Esophagus squamous epithelium (tissue), 5 donors: ENCODE measurements around the gene APP. TPM values are rescaled to one million over a fixed set of nuclear protein-coding genes. Genes with fewer than 3 reads are reported as not detected.

ENCODE experiments used
- DNase-seq: peaks from one replicate; lab custom pipeline; 2025; lab: John Stamatoyannopoulos, UW
- H3K27ac ChIP-seq, 4 donors: fragments of 200-600 bp; sonication (generic); one replicate each; pipeline ENCODE4 v1.5.1; 2016 to 2019; ENCODE audit warnings: mild to moderate bottlenecking in 1 of 4
- H3K27me3 ChIP-seq, 4 donors: fragments of 200-600 bp; sonication (generic); 1 replicate in 3 of 4; 2 replicates in 1 of 4; pipeline versions ENCODE4 v1.5.1 to v1.6.0; 2017 to 2021; ENCODE audit warnings: antibody characterized with exemption in 1 of 4
- H3K36me3 ChIP-seq, 3 donors: fragments of 200-600 bp; sonication (generic); one replicate each; pipeline ENCODE4 v1.5.1; 2016 to 2019
- H3K4me1 ChIP-seq, 3 donors: fragments of 200-600 bp; sonication (generic); one replicate each; pipeline ENCODE4 v1.5.1; 2017 to 2019
- H3K4me3 ChIP-seq, 4 donors: fragments of 200-600 bp; sonication (generic); 1 replicate in 3 of 4; 2 replicates in 1 of 4; pipeline ENCODE4 v1.5.1; 2016 to 2019; ENCODE audit warnings: mild to moderate bottlenecking in 2 of 4, moderate library complexity in 1 of 4
- H3K9me3 ChIP-seq, 3 donors: fragments of 200-600 bp; sonication (generic); one replicate each; pipeline ENCODE4 v1.5.1; 2016 to 2019
- POLR2A ChIP-seq, 4 donors: fragments of 450-650 bp; IDR thresholded peaks; one replicate each; pipeline ENCODE4 v1.6.1; 2017; ENCODE audit warnings: antibody characterized with exemption in 4 of 4, mild to moderate bottlenecking in 4 of 4, moderate library complexity in 3 of 4
- WGBS, 2 donors: methylation state at CpG; one replicate each; pipeline ENCODE4 v1.1.5; 2018; 5-methylcytosine and 5-hydroxymethylcytosine counted together
- intact Hi-C: fragments of 100-400 bp; cut with DNase I; formaldehyde crosslinking; loops from one replicate; pipeline ENCODE4 v1.15.0; 2022
- total RNA-seq, 4 donors: library from RNA; depleted of rRNA; stranded (reverse); fragments of >200 nt; gene quantifications; one replicate each; pipeline ENCODE4 v1.1.0, GENCODE V29; 2016
- TF ChIP-seq, protein P1 (sequence below), 6 experiments: fragments of 450-650 bp in 4 of 6; fragments of 200-600 bp in 2 of 6; sonication (generic) in 2 of 6; IDR thresholded peaks; one replicate each; pipeline ENCODE4 v1.5.1; 2016 to 2019; ENCODE audit warnings: antibody characterized with exemption in 6 of 6, mild to moderate bottlenecking in 4 of 6, moderate library complexity in 4 of 6
- donor health status: DM: yes; HTN: yes; CAD: no.

APP gene
- total RNA-seq, 4 donors from 2014 or later = 58.2 to 277 (median 183) TPM

GRCh38 chr21:25977068-25977611, 193.4 kb downstream of the APP start:
- intact Hi-C loops = no loop called here
- peaks cover 4 to 75% (median 10%) of the 10 kb centered on the region in 3 donors for H3K36me3 ChIP-seq
- no peak overlapping the region for H3K27ac ChIP-seq

DNA sequence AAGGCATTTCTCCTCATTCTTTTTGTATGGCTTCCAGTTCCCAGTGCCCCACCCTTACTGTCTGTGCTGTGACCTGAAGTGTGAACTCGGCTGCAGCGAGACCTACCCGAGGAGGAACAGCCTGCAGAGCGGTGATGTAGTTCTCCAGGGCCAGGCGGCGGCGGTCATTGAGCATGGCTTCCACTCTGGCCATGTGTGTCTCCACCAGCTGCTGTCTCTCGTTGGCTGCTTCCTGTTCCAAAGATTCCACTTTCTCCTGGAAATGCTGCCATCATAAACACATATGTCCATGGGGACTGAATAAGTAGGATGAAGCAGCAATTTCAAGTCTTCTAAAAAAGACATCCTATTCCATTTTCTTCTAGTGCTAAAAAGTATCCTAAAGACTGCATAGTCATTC, 195.6 kb downstream of the APP start:
- no peak for DNase-seq
- Histone ChIP-seq H3K27me3 (no peaks in the 10 kb centered on the region), H3K27ac (no peak overlapping the region), H3K9me3 (no peaks in the 10 kb centered on the region), H3K4me1 (peaks cover 0 to 9% (median 0%) of the 10 kb centered on the region in 3 donors), H3K4me3 (no peak overlapping the region), H3K36me3 (peaks cover 4 to 74% (median 5%) of the 10 kb centered on the region in 3 donors)
- intact Hi-C loops = no loop called here
- TF ChIP-seq, protein P1, sequence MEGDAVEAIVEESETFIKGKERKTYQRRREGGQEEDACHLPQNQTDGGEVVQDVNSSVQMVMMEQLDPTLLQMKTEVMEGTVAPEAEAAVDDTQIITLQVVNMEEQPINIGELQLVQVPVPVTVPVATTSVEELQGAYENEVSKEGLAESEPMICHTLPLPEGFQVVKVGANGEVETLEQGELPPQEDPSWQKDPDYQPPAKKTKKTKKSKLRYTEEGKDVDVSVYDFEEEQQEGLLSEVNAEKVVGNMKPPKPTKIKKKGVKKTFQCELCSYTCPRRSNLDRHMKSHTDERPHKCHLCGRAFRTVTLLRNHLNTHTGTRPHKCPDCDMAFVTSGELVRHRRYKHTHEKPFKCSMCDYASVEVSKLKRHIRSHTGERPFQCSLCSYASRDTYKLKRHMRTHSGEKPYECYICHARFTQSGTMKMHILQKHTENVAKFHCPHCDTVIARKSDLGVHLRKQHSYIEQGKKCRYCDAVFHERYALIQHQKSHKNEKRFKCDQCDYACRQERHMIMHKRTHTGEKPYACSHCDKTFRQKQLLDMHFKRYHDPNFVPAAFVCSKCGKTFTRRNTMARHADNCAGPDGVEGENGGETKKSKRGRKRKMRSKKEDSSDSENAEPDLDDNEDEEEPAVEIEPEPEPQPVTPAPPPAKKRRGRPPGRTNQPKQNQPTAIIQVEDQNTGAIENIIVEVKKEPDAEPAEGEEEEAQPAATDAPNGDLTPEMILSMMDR (IDR thresholded peaks at IDR 0.05) = no peak
- TF ChIP-seq POLR2A (IDR thresholded peaks at IDR 0.05) = no peak
- WGBS, 2 donors = 79 to 85% methylated on average over 5 to 7 of the region's 8 CpGs

More at GRCh38 chr21:25977068-25977611, 193.4 kb downstream of the APP start:
- no peaks in the 10 kb centered on the region for H3K27me3 ChIP-seq
- no peak for DNase-seq
- no peak overlapping the region for H3K4me3 ChIP-seq
- H3K9me3 ChIP-seq = no peaks in the 10 kb centered on the region
- TF ChIP-seq POLR2A (IDR thresholded peaks at IDR 0.05) = no peak
- TF ChIP-seq, protein P1 (IDR thresholded peaks at IDR 0.05) = no peak
- peaks cover 0 to 19% (median 4%) of the 10 kb centered on the region in 3 donors for H3K4me1 ChIP-seq

DNA sequence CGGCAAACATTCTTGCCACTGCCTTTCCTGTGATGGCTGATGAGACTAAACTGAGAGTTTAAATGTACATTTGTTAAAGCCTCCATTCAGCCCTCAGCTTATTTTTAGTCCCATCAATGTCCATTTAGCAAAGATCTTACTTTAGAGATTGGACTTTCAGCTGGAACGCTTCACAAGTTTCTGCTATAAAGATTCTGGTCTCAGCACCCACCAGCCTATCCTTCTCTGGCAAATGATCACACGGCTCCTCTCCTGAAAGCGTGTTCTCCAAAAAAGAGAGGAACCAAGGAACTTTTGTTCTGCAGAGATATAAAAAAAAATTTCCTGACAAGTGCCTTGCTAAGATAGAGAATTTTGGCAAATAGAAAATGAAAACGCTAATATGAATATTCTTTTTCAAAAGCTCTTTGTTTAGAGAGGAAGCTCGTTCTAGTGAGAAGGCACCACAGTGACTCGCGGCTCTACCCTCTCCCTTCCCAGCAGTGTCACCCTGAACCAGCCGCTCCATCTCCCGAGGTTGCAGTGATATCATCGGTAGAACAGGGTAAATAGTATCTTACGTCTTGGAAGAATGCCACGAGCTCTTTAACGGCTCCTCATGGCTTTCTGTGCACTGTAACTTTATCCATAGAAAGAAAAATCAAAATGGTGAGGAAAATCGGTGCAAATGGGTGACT, 200.2 kb downstream of the APP start:
- H3K4me3 ChIP-seq = no peak overlapping the region
- no peaks in the 10 kb centered on the region for H3K9me3 ChIP-seq
- intact Hi-C loops = no loop called here
- peaks cover 4 to 51% (median 5%) of the 10 kb centered on the region in 3 donors for H3K36me3 ChIP-seq
- H3K4me1 ChIP-seq = peaks cover 0 to 30% (median 19%) of the 10 kb centered on the region in 3 donors
- H3K27me3 ChIP-seq = no peaks in the 10 kb centered on the region
- WGBS, 2 donors = 62 to 85% methylated on average over 15 of the region's 15 CpGs
- TF ChIP-seq, protein P1 (IDR thresholded peaks at IDR 0.05) = no peak
- TF ChIP-seq POLR2A (IDR thresholded peaks at IDR 0.05) = no peak
- DNase-seq = no peak
- peak overlapping the region in 1 of 4 donors; percentile 11 for H3K27ac ChIP-seq

DNA sequence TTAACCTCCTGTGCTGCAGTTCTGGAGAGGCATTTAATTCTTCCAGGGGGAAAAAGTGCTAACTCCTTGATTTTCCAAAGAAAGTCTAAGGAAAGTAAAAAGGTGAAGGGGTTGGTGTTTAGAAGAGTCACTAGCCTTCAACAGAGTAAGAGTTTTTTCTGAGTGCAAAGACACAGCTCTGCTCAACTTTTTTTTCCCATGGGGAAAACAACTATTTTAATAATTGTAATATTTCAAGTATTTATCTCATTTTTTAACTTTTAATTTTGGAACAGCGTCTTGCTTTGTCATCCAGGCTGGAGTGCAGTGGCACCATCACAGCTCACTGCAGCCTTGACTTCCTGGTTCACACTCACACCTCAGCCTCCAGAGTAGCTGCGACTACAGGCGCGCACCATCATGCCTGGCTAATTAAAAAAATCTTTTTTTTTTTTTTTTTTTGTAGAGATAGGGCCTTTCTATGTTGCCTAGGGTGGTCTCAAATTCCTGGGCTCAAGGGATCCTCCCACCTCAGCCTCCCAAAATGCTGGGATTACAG, 202.6 kb downstream of the APP start:
- intact Hi-C loops = no loop called here
- H3K9me3 ChIP-seq = no peaks in the 10 kb centered on the region
- DNase-seq = no peak
- TF ChIP-seq, protein P1 (IDR thresholded peaks at IDR 0.05) = no peak
- TF ChIP-seq POLR2A (IDR thresholded peaks at IDR 0.05) = no peak
- WGBS, 2 donors = 61 to 71% methylated on average over 4 of the region's 4 CpGs
- no peaks in the 10 kb centered on the region for H3K27me3 ChIP-seq
- H3K4me3 ChIP-seq = no peak overlapping the region
- peaks cover 0 to 54% (median 28%) of the 10 kb centered on the region in 3 donors for H3K4me1 ChIP-seq
- H3K36me3 ChIP-seq = peaks cover 0 to 27% (median 0%) of the 10 kb centered on the region in 3 donors
- peak overlapping the region; percentile 31 to 71 (median 56) for H3K27ac ChIP-seq
